ENCODE results near the gene PLCL1. TPM values are rescaled to one million over a fixed set of nuclear protein-coding genes. Genes with fewer than 3 reads are reported as not detected.

The PLCL1 gene
- polyA plus RNA-seq, 1 experiment, result 0.09 TPM

DNA sequence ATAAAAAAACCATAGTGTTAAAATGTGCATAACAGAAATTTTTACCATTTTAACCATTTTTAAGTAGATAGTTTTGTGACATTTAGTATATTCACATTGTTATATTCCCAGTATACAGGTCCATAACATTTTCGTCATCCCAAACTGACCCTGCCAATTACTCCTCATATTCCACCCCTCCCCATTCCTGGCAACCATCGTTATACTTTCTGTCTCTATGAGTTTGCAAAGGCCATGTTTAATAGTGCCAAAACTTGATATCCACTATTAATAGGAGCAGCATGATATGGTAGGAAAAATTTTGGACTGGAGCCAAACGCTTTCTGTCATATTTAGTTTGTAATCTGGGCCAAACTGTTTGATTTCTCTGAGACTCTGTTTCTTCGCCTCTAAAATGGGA, 30.9 kb downstream of the PLCL1 start:
- no peak for DNase-seq (ENCODE audit: low read depth)
- POLR2A ChIA-PET, result no interaction called here
- Histone ChIP-seq H3K27me3 (ENCODE audit: control insufficient read depth, insufficient read depth, low read length) (no peaks in the 10 kb centered on the region), H3K4me3 (ENCODE audit: low read depth, low read length) (no peak overlapping the region), H3K36me3 (ENCODE audit: control insufficient read depth, insufficient read depth, low read length) (no peaks in the 10 kb centered on the region)
- TF ChIP-seq, protein P1, sequence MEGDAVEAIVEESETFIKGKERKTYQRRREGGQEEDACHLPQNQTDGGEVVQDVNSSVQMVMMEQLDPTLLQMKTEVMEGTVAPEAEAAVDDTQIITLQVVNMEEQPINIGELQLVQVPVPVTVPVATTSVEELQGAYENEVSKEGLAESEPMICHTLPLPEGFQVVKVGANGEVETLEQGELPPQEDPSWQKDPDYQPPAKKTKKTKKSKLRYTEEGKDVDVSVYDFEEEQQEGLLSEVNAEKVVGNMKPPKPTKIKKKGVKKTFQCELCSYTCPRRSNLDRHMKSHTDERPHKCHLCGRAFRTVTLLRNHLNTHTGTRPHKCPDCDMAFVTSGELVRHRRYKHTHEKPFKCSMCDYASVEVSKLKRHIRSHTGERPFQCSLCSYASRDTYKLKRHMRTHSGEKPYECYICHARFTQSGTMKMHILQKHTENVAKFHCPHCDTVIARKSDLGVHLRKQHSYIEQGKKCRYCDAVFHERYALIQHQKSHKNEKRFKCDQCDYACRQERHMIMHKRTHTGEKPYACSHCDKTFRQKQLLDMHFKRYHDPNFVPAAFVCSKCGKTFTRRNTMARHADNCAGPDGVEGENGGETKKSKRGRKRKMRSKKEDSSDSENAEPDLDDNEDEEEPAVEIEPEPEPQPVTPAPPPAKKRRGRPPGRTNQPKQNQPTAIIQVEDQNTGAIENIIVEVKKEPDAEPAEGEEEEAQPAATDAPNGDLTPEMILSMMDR (IDR thresholded peaks at IDR 0.05; ENCODE audit: insufficient read depth, low read depth, low read length), result no peak
- CTCF ChIA-PET, result no interaction called here

- TF ChIP-seq, protein P1 (IDR thresholded peaks at IDR 0.05; ENCODE audit: insufficient read depth, low read depth, low read length), result no peak
- Histone ChIP-seq H3K36me3 (ENCODE audit: control insufficient read depth, insufficient read depth, low read length) (no peaks in the 10 kb centered on the region), H3K27me3 (ENCODE audit: control insufficient read depth, insufficient read depth, low read length) (no peaks in the 10 kb centered on the region), H3K4me3 (ENCODE audit: low read depth, low read length) (no peak overlapping the region)
- no peak for DNase-seq (ENCODE audit: low read depth)
- ChIA-PET CTCF (interaction anchor here (1.2 to 1.3 kb wide), 2 partner anchors 13 kb away, joined by 3 to 6 read pairs; no protein-coding TSS in a partner anchor), POLR2A (no interaction called here)
Measured at GRCh38 chr2:197838036-197838435, 33.6 kb downstream of the PLCL1 start.

DNA sequence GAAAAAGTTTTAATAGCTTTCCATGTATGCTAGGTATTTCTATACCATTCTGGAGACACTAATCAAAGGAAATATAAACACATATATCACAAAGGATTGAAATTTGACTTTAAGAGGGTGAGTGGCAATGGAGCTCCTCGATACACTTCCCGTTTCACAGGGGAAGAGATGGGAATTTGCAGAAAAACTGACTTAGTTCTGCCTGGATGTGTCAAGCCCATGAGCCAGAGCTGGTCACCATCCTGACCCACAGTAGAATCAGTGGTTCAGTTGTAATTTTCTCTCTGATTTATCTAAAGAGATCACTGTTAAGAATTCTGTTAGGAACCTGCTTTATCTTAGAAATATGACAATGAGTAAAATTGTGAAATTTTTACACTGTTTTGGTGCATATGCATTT, 34.2 kb downstream of the PLCL1 start:
- CTCF ChIA-PET, result interaction anchor here (1.2 to 1.3 kb wide), 2 partner anchors 12 to 13 kb away, joined by 3 to 6 read pairs; no protein-coding TSS in a partner anchor
- no peak for DNase-seq (ENCODE audit: low read depth)
- Histone ChIP-seq H3K4me3 (ENCODE audit: low read depth, low read length) (no peak overlapping the region), H3K27me3 (ENCODE audit: control insufficient read depth, insufficient read depth, low read length) (no peaks in the 10 kb centered on the region), H3K36me3 (ENCODE audit: control insufficient read depth, insufficient read depth, low read length) (no peaks in the 10 kb centered on the region)
- TF ChIP-seq, protein P1 (IDR thresholded peaks at IDR 0.05; ENCODE audit: insufficient read depth, low read depth, low read length), result no peak
- POLR2A ChIA-PET, result no interaction called here

GRCh38 chr2:197839327-197839726, 34.9 kb downstream of the PLCL1 start:
- no peaks in the 10 kb centered on the region for H3K27me3 ChIP-seq (ENCODE audit: control insufficient read depth, insufficient read depth, low read length)
- H3K36me3 ChIP-seq (ENCODE audit: control insufficient read depth, insufficient read depth, low read length), result no peaks in the 10 kb centered on the region
- CTCF ChIA-PET, result no interaction called here
- POLR2A ChIA-PET, result no interaction called here
- TF ChIP-seq, protein P1 (IDR thresholded peaks at IDR 0.05; ENCODE audit: insufficient read depth, low read depth, low read length), result no peak
- no peak for DNase-seq (ENCODE audit: low read depth)
- no peak overlapping the region for H3K4me3 ChIP-seq (ENCODE audit: low read depth, low read length)

- DNase-seq (ENCODE audit: low read depth), result no peak
- no peaks in the 10 kb centered on the region for H3K36me3 ChIP-seq (ENCODE audit: control insufficient read depth, insufficient read depth, low read length)
- ChIA-PET CTCF (no interaction called here), POLR2A (no interaction called here)
- TF ChIP-seq, protein P1 (IDR thresholded peaks at IDR 0.05; ENCODE audit: insufficient read depth, low read depth, low read length), result no peak
- no peak overlapping the region for H3K4me3 ChIP-seq (ENCODE audit: low read depth, low read length)
- no peaks in the 10 kb centered on the region for H3K27me3 ChIP-seq (ENCODE audit: control insufficient read depth, insufficient read depth, low read length)
Measured at GRCh38 chr2:197839856-197840255, 35.5 kb downstream of the PLCL1 start.
